OCI-LY3 (cell line): ENCODE measurements around the gene LTBP2.

Experiments
- EZH2phosphoT487 ChIP-seq: fragments of 200-600 bp; shearing (Covaris generic); IDR thresholded peaks from 2 replicates; pipeline ENCODE4 v1.6.1; 2018; ENCODE audit warnings: antibody characterized with exemption, mixed run types, low read depth
- TF ChIP-seq, protein P1 (sequence below): fragments of 200-600, 300-600 bp; sonication (generic); IDR thresholded peaks from 2 replicates; pipeline ENCODE4 v1.5.1; 2014; ENCODE audit warnings: antibody characterized with exemption, low read length, low read depth

- TF ChIP-seq, protein P1, sequence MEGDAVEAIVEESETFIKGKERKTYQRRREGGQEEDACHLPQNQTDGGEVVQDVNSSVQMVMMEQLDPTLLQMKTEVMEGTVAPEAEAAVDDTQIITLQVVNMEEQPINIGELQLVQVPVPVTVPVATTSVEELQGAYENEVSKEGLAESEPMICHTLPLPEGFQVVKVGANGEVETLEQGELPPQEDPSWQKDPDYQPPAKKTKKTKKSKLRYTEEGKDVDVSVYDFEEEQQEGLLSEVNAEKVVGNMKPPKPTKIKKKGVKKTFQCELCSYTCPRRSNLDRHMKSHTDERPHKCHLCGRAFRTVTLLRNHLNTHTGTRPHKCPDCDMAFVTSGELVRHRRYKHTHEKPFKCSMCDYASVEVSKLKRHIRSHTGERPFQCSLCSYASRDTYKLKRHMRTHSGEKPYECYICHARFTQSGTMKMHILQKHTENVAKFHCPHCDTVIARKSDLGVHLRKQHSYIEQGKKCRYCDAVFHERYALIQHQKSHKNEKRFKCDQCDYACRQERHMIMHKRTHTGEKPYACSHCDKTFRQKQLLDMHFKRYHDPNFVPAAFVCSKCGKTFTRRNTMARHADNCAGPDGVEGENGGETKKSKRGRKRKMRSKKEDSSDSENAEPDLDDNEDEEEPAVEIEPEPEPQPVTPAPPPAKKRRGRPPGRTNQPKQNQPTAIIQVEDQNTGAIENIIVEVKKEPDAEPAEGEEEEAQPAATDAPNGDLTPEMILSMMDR, result no peak
- TF ChIP-seq EZH2phosphoT487, result no peak
Observed at GRCh38 chr14:74630881-74631690, 19.0 kb upstream of the LTBP2 start.
